Sigmoid colon (tissue), 7 donors: ENCODE results near the gene PMVK. TPM values are rescaled to one million over a fixed set of nuclear protein-coding genes. Genes with fewer than 3 reads are reported as not detected.

ENCODE experiments used
- DNase-seq: peaks from one replicate; pipeline ENCODE4 v3.0.0-alpha.2; 2019
- H3K27ac ChIP-seq, 4 donors: fragments of 200-600 bp; sonication (generic); one replicate each; pipeline ENCODE4 v1.5.1; 2016 to 2019; ENCODE audit warnings: mild to moderate bottlenecking in 1 of 4
- H3K27me3 ChIP-seq, 3 donors: fragments of 200-600 bp; sonication (generic); one replicate each; pipeline ENCODE4 v1.5.1; 2019; ENCODE audit warnings: mild to moderate bottlenecking in 1 of 3
- H3K36me3 ChIP-seq, 4 donors: fragments of 200-600 bp; sonication (generic); one replicate each; pipeline ENCODE4 v1.5.1; 2016 to 2019
- H3K4me1 ChIP-seq, 4 donors: fragments of 200-600 bp; sonication (generic); one replicate each; pipeline ENCODE4 v1.5.1; 2017 to 2019
- H3K4me3 ChIP-seq, 4 donors: fragments of 200-600 bp; sonication (generic); one replicate each; pipeline ENCODE4 v1.5.1; 2017 to 2019; ENCODE audit warnings: mild to moderate bottlenecking in 2 of 4, moderate library complexity in 1 of 4
- H3K9me3 ChIP-seq, 4 donors: fragments of 200-600 bp in 3 of 4; sonication (generic) in 3 of 4; one replicate each; pipeline versions ENCODE4 v1.5.1 to v1.6.1; 2013 to 2019
- EP300 ChIP-seq, 4 donors: sonication (generic); formaldehyde crosslinking; IDR thresholded peaks; one replicate each; pipeline ENCODE4 v1.6.1; 2017; ENCODE audit warnings: antibody characterized with exemption in 4 of 4
- POLR2A ChIP-seq, 2 donors: fragments of 450-650 bp; IDR thresholded peaks; one replicate each; pipeline ENCODE4 v1.6.1; 2016; ENCODE audit warnings: antibody characterized with exemption in 2 of 2, mild to moderate bottlenecking in 2 of 2, moderate library complexity in 2 of 2
- POLR2AphosphoS5 ChIP-seq, 4 donors: sonication (generic); formaldehyde crosslinking; IDR thresholded peaks; one replicate each; pipeline ENCODE4 v1.6.1; 2017; ENCODE audit warnings: antibody characterized with exemption in 4 of 4
- WGBS, 2 donors: extraction: QIAGEN DNeasy Blood & Tissue Kit; methylation state at CpG; one replicate each; pipeline ENCODE4 v1.1.7; 2013; 5-methylcytosine and 5-hydroxymethylcytosine counted together
- intact Hi-C: fragments of 100-400 bp; cut with DNase I; formaldehyde crosslinking; loops from one replicate; pipeline ENCODE4 v1.15.1; 2023
- polyA plus RNA-seq, 3 donors: library from polyadenylated mRNA; stranded (reverse); fragments of 200-250 nt; gene quantifications; one replicate each; pipeline ENCODE4 v1.2.3, GENCODE V29; 2013
- total RNA-seq, 4 donors: library from RNA; depleted of rRNA; stranded (reverse); fragments of >200 nt; gene quantifications; one replicate each; pipeline ENCODE4 v1.1.0, GENCODE V29; 2016
- TF ChIP-seq, protein P1 (sequence below), 4 experiments: fragments of 450-650 bp in 3 of 4; fragments of 200-600 bp in 1 of 4; IDR thresholded peaks; one replicate each; pipeline ENCODE4 v1.5.1; 2016 to 2019; ENCODE audit warnings: antibody characterized with exemption in 4 of 4, mild to moderate bottlenecking in 3 of 4, moderate library complexity in 2 of 4
- donor health status: healthy with polysubstance abuse.
- donor health status: Bipolar disorder and iron deficiency.
- donor health status: healthy.

Gene PMVK
- total and polyA plus RNA-seq, 7 donors = 11.1 to 54.1 (median 19.6) TPM

GRCh38 chr1:154891452-154891851 is 45.1 kb downstream of the PMVK start:
- no peaks in the 10 kb centered on the region for H3K4me1 ChIP-seq
- WGBS, 2 donors = 51 to 85% methylated on average over 1 of the region's 1 CpG
- H3K36me3 ChIP-seq = no peaks in the 10 kb centered on the region
- no peaks in the 10 kb centered on the region for H3K27me3 ChIP-seq
- no peaks in the 10 kb centered on the region for H3K9me3 ChIP-seq
- H3K27ac ChIP-seq = no peak overlapping the region
- H3K4me3 ChIP-seq = no peak overlapping the region
- DNase-seq = no peak
- TF ChIP-seq POLR2A (IDR thresholded peaks at IDR 0.05) = no peak
- TF ChIP-seq, protein P1, sequence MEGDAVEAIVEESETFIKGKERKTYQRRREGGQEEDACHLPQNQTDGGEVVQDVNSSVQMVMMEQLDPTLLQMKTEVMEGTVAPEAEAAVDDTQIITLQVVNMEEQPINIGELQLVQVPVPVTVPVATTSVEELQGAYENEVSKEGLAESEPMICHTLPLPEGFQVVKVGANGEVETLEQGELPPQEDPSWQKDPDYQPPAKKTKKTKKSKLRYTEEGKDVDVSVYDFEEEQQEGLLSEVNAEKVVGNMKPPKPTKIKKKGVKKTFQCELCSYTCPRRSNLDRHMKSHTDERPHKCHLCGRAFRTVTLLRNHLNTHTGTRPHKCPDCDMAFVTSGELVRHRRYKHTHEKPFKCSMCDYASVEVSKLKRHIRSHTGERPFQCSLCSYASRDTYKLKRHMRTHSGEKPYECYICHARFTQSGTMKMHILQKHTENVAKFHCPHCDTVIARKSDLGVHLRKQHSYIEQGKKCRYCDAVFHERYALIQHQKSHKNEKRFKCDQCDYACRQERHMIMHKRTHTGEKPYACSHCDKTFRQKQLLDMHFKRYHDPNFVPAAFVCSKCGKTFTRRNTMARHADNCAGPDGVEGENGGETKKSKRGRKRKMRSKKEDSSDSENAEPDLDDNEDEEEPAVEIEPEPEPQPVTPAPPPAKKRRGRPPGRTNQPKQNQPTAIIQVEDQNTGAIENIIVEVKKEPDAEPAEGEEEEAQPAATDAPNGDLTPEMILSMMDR (IDR thresholded peaks at IDR 0.05) = no peak
- no peak for TF ChIP-seq POLR2AphosphoS5 (IDR thresholded peaks at IDR 0.05)
- TF ChIP-seq EP300 (IDR thresholded peaks at IDR 0.05) = no peak
- intact Hi-C loops = no loop called here

DNA sequence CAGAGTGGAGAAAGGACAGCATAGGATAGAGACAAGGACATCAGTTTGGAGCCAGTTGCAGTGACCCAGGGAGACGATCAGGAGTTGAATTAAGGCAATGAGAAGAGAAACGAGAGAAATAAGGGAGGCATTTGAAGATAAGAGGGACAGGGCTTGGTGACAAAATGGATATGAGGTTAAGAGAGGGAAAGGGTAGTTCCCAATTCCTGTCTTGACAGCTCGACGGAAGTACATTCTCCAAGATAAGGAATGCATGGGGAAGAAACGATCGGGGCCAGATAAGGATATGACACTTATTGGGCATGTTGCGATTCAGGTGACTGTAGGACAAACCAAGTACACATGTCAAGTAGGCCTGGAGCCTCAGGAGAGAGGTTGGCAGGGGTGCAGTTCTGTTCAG is 47.8 kb downstream of the PMVK start:
- Histone ChIP-seq H3K27ac (no peak overlapping the region), H3K4me3 (no peak overlapping the region), H3K9me3 (no peaks in the 10 kb centered on the region), H3K4me1 (no peaks in the 10 kb centered on the region), H3K27me3 (no peaks in the 10 kb centered on the region), H3K36me3 (no peaks in the 10 kb centered on the region)
- intact Hi-C loops = no loop called here
- TF ChIP-seq POLR2AphosphoS5 (IDR thresholded peaks at IDR 0.05) (no peak), POLR2A (IDR thresholded peaks at IDR 0.05) (no peak), EP300 (IDR thresholded peaks at IDR 0.05) (no peak)
- TF ChIP-seq, protein P1 (IDR thresholded peaks at IDR 0.05) = no peak
- no peak for DNase-seq
- WGBS, 2 donors = 86 to 90% methylated on average over 7 of the region's 7 CpGs

GRCh38 chr1:154886281-154887015 is 50.1 kb downstream of the PMVK start:
- H3K4me3 ChIP-seq = no peak overlapping the region
- intact Hi-C loops = no loop called here
- H3K36me3 ChIP-seq = no peaks in the 10 kb centered on the region
- DNase-seq = peak; percentile 25
- 68 to 71% methylated on average over 5 of the region's 5 CpGs for WGBS, 2 donors
- TF ChIP-seq POLR2AphosphoS5 (IDR thresholded peaks at IDR 0.05) (no peak), EP300 (IDR thresholded peaks at IDR 0.05) (no peak), POLR2A (IDR thresholded peaks at IDR 0.05) (no peak)
- TF ChIP-seq, protein P1 (IDR thresholded peaks at IDR 0.05) = no peak
- no peak overlapping the region for H3K27ac ChIP-seq
- H3K27me3 ChIP-seq = no peaks in the 10 kb centered on the region
- H3K9me3 ChIP-seq = no peaks in the 10 kb centered on the region
- no peaks in the 10 kb centered on the region for H3K4me1 ChIP-seq

GRCh38 chr1:154884869-154885701 is 51.4 kb downstream of the PMVK start:
- 27 to 49% methylated on average over 6 of the region's 6 CpGs for WGBS, 2 donors
- no peaks in the 10 kb centered on the region for H3K9me3 ChIP-seq
- intact Hi-C loops = no loop called here

More at GRCh38 chr1:154884869-154885701, 51.4 kb downstream of the PMVK start:
- Histone ChIP-seq H3K4me1 (no peaks in the 10 kb centered on the region), H3K27ac (no peak overlapping the region), H3K36me3 (no peaks in the 10 kb centered on the region), H3K27me3 (no peaks in the 10 kb centered on the region), H3K4me3 (no peak overlapping the region)
- TF ChIP-seq, protein P1 (IDR thresholded peaks at IDR 0.05) = no peak
- TF ChIP-seq EP300 (IDR thresholded peaks at IDR 0.05) (no peak), POLR2AphosphoS5 (IDR thresholded peaks at IDR 0.05) (no peak), POLR2A (IDR thresholded peaks at IDR 0.05) (no peak)
- DNase-seq = peak; percentile 57
